ENCODE data around the gene PCSK7. TPM values are rescaled to one million over a fixed set of nuclear protein-coding genes. Genes with fewer than 3 reads are reported as not detected.

The PCSK7 gene
- total and polyA plus RNA-seq, 2 donors (not counting 3 experiments of a cell fraction or from before 2014, with no cell fraction given): 40.8 to 72.7 TPM

- Histone ChIP-seq H3K36me3 (ENCODE audit: control insufficient read depth in 2 of 2, extremely low read depth in 1 of 2, insufficient read depth in 2 of 2, low read length in 2 of 2) (peaks cover 0 to 35% of the 10 kb centered on the region in 2 experiments), H2AFZ (ENCODE audit: low read depth, low read length) (no peak overlapping the region), H3K27ac (ENCODE audit: insufficient read depth, low read depth, low read length) (no peak overlapping the region), H3K4me3 (replicated peaks in 1 of 3; ENCODE audit: insufficient read depth in 1 of 3, low read depth in 1 of 3, low read length in 3 of 3) (no peak overlapping the region), H3K4me1 (ENCODE audit: control insufficient read depth, extremely low read depth, insufficient read depth, low read length) (no peaks in the 10 kb centered on the region), H3K79me2 (ENCODE audit: control insufficient read depth, insufficient read depth, low read length) (no peaks in the 10 kb centered on the region), H3K9me3 (replicated peaks; ENCODE audit: control insufficient read depth, insufficient read depth, low read length) (no peaks in the 10 kb centered on the region), H3K9me1 (replicated peaks; ENCODE audit: control insufficient read depth, extremely low read depth, insufficient read depth, low read length) (no peaks in the 10 kb centered on the region), H3K9ac (replicated peaks; ENCODE audit: extremely low read depth, insufficient read depth, low read length) (no peak overlapping the region), H4K20me1 (replicated peaks; ENCODE audit: control insufficient read depth, extremely low read depth, insufficient read depth, low read length) (no peaks in the 10 kb centered on the region), H3K27me3 (ENCODE audit: control insufficient read depth in 2 of 2, insufficient read depth in 2 of 2, low read length in 2 of 2) (no peaks in the 10 kb centered on the region), H3K4me2 (ENCODE audit: insufficient read depth, low read length) (no peak overlapping the region)
- ChIA-PET POLR2A (no interaction called here), CTCF (no interaction called here)
- dilution Hi-C loops (cut with MboI; ENCODE audit: extremely low pct_ligation_motif_present, low sequenced_read_pairs) (no loop called here), intact Hi-C loops (cut with micrococcal nuclease) (no loop called here)
- no TSS peak for BruUV-seq (replicated peaks)
- TF ChIP-seq, protein P1, sequence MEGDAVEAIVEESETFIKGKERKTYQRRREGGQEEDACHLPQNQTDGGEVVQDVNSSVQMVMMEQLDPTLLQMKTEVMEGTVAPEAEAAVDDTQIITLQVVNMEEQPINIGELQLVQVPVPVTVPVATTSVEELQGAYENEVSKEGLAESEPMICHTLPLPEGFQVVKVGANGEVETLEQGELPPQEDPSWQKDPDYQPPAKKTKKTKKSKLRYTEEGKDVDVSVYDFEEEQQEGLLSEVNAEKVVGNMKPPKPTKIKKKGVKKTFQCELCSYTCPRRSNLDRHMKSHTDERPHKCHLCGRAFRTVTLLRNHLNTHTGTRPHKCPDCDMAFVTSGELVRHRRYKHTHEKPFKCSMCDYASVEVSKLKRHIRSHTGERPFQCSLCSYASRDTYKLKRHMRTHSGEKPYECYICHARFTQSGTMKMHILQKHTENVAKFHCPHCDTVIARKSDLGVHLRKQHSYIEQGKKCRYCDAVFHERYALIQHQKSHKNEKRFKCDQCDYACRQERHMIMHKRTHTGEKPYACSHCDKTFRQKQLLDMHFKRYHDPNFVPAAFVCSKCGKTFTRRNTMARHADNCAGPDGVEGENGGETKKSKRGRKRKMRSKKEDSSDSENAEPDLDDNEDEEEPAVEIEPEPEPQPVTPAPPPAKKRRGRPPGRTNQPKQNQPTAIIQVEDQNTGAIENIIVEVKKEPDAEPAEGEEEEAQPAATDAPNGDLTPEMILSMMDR (IDR thresholded peaks at IDR 0.05; ENCODE audit: extremely low read depth in 1 of 2, insufficient read depth in 1 of 2, low read depth in 1 of 2, low read length in 2 of 2): no peak
- TF ChIP-seq POLR2AphosphoS5 (IDR thresholded peaks at IDR 0.05; ENCODE audit: insufficient read depth, low read depth, low read length) (no peak), POLR2A (IDR thresholded peaks at IDR 0.05; ENCODE audit: low read depth, low read length) (no peak), FOS (IDR thresholded peaks at IDR 0.05; ENCODE audit: borderline replicate concordance, insufficient read depth, low read length) (no peak), MYC (IDR thresholded peaks at IDR 0.05; ENCODE audit: low read depth, low read length) (no peak), EZH2 (IDR thresholded peaks at IDR 0.05; ENCODE audit: borderline replicate concordance, low read depth, low read length, severe bottlenecking) (no peak), GATA2 (IDR thresholded peaks at IDR 0.05; ENCODE audit: insufficient read depth, insufficient read length, low read depth, low read length) (no peak), JUN (IDR thresholded peaks at IDR 0.05; ENCODE audit: borderline replicate concordance, insufficient read depth, insufficient read length, low read depth) (no peak)
- TF ChIP-seq, protein P2, sequence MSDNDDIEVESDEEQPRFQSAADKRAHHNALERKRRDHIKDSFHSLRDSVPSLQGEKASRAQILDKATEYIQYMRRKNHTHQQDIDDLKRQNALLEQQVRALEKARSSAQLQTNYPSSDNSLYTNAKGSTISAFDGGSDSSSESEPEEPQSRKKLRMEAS (IDR thresholded peaks at IDR 0.05; ENCODE audit: insufficient read depth, insufficient read length): no peak
- FAIRE-seq (no peak), DNase-seq (ENCODE audit: low read depth, low spot score) (no peak)
These were observed 39.4 kb downstream of the PCSK7 start for GRCh38 chr11:117192401-117192875.
